Breast epithelium (tissue), 4 donors: ENCODE measurements around the gene CHURC1. TPM values are rescaled to one million over a fixed set of nuclear protein-coding genes. Genes with fewer than 3 reads are reported as not detected.
A peak's percentile ranks its signal among the peaks of the same experiment; 100 is the strongest.

Experiments used
- DNase-seq, 2 donors: peaks; one replicate each; pipeline ENCODE4 v3.0.0-alpha.2; 2019; ENCODE audit warnings: low spot score in 2 of 2
- H3K27ac ChIP-seq, 2 donors: fragments of 200-600 bp; sonication (generic) in 1 of 2; one replicate each; pipeline ENCODE4 v1.5.1; 2016 to 2019; ENCODE audit warnings: mild to moderate bottlenecking in 1 of 2
- H3K27me3 ChIP-seq, 2 donors: fragments of 200-600 bp; sonication (generic) in 1 of 2; one replicate each; pipeline versions ENCODE4 v1.5.1 to v1.6.0; 2017 to 2019; ENCODE audit warnings: control low read depth in 1 of 2, mild to moderate bottlenecking in 1 of 2
- H3K36me3 ChIP-seq: fragments of 200-600 bp; one replicate; pipeline ENCODE4 v1.5.1; 2019
- H3K4me1 ChIP-seq, 2 donors: fragments of 200-600 bp; sonication (generic); one replicate each; pipeline ENCODE4 v1.5.1; 2016 to 2019; ENCODE audit warnings: control low read depth in 1 of 2
- H3K4me3 ChIP-seq, 3 donors: fragments of 200-600 bp; sonication (generic); 1 replicate in 2 of 3; 2 replicates in 1 of 3; pipeline ENCODE4 v1.5.1; 2016 to 2019; ENCODE audit warnings: mild to moderate bottlenecking in 3 of 3, moderate library complexity in 2 of 3
- H3K9me3 ChIP-seq, 2 donors: fragments of 200-600 bp; sonication (generic) in 1 of 2; one replicate each; pipeline ENCODE4 v1.5.1; 2016 to 2019; ENCODE audit warnings: control low read depth in 1 of 2
- POLR2A ChIP-seq: fragments of 450-650 bp; IDR thresholded peaks from one replicate; pipeline ENCODE4 v1.6.1; 2016; ENCODE audit warnings: antibody characterized with exemption, mild to moderate bottlenecking, moderate library complexity
- POLR2AphosphoS5 ChIP-seq, 3 donors: sonication (generic); formaldehyde crosslinking; IDR thresholded peaks; one replicate each; pipeline ENCODE4 v1.6.1; 2017; ENCODE audit warnings: antibody characterized with exemption in 3 of 3
- intact Hi-C: fragments of 100-400 bp; cut with DNase I; formaldehyde crosslinking; loops from one replicate; pipeline ENCODE4 v1.15.1; 2023; ENCODE audit warnings: low total_unique reads
- total RNA-seq, 3 donors: library from RNA; depleted of rRNA; stranded (reverse); fragments of >200 nt; gene quantifications; one replicate each; pipeline ENCODE4 v1.1.0, GENCODE V29; 2016
- TF ChIP-seq, protein P1 (sequence below), 3 donors: fragments of 450-650 bp; IDR thresholded peaks; one replicate each; pipeline ENCODE4 v1.5.1; 2016 to 2017; ENCODE audit warnings: antibody characterized with exemption in 3 of 3, mild to moderate bottlenecking in 3 of 3, moderate library complexity in 3 of 3

CHURC1 gene
- total RNA-seq, 3 donors from 2014 or later, result 85.6 to 122 (median 102) TPM

DNA sequence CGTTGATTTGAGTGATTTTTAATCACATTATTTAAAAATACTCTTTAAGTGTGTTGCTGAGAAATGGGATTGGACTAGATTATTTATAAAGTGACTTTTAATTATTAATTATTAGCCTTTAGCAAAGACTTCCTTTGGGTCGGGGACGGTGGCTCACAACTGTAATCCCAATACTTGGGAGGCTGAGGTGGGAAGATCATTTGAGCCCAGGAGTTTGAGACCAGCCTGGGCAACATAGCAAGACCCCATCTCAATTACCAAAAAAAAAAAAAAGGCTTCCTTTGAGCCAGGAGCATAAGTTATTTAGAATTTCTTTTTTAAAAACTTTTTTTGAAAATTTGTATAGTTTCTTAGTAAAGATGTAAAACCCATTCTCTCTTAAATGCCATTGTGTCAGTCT is 8.8 kb downstream of the CHURC1 start:
- DNase-seq, result no peak
- intact Hi-C loops, result no loop called here
- Histone ChIP-seq H3K4me1 (no peaks in the 10 kb centered on the region), H3K9me3 (no peaks in the 10 kb centered on the region), H3K27me3 (no peaks in the 10 kb centered on the region), H3K27ac (no peak overlapping the region), H3K36me3 (no peaks in the 10 kb centered on the region), H3K4me3 (no peak overlapping the region)
- TF ChIP-seq, protein P1, sequence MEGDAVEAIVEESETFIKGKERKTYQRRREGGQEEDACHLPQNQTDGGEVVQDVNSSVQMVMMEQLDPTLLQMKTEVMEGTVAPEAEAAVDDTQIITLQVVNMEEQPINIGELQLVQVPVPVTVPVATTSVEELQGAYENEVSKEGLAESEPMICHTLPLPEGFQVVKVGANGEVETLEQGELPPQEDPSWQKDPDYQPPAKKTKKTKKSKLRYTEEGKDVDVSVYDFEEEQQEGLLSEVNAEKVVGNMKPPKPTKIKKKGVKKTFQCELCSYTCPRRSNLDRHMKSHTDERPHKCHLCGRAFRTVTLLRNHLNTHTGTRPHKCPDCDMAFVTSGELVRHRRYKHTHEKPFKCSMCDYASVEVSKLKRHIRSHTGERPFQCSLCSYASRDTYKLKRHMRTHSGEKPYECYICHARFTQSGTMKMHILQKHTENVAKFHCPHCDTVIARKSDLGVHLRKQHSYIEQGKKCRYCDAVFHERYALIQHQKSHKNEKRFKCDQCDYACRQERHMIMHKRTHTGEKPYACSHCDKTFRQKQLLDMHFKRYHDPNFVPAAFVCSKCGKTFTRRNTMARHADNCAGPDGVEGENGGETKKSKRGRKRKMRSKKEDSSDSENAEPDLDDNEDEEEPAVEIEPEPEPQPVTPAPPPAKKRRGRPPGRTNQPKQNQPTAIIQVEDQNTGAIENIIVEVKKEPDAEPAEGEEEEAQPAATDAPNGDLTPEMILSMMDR (IDR thresholded peaks at IDR 0.05), result no peak
- no peak for TF ChIP-seq POLR2AphosphoS5 (IDR thresholded peaks at IDR 0.05)
- TF ChIP-seq POLR2A, result no peak

GRCh38 chr14:64926398-64926995 is 12.2 kb downstream of the CHURC1 start:
- Histone ChIP-seq H3K9me3 (no peaks in the 10 kb centered on the region), H3K27me3 (no peaks in the 10 kb centered on the region), H3K4me3 (no peak overlapping the region), H3K27ac (no peak overlapping the region), H3K36me3 (no peaks in the 10 kb centered on the region), H3K4me1 (no peaks in the 10 kb centered on the region)
- TF ChIP-seq POLR2A, result no peak
- TF ChIP-seq POLR2AphosphoS5 (IDR thresholded peaks at IDR 0.05), result no peak
- TF ChIP-seq, protein P1 (IDR thresholded peaks at IDR 0.05), result no peak
- intact Hi-C loops, result no loop called here
- DNase-seq, result no peak

GRCh38 chr14:64927031-64927430 is 12.8 kb downstream of the CHURC1 start:
- intact Hi-C loops, result no loop called here
- TF ChIP-seq POLR2A, result no peak
- TF ChIP-seq POLR2AphosphoS5 (IDR thresholded peaks at IDR 0.05), result no peak
- TF ChIP-seq, protein P1 (IDR thresholded peaks at IDR 0.05), result no peak
- Histone ChIP-seq H3K36me3 (no peaks in the 10 kb centered on the region), H3K27ac (no peak overlapping the region), H3K4me3 (no peak overlapping the region), H3K27me3 (no peaks in the 10 kb centered on the region), H3K9me3 (no peaks in the 10 kb centered on the region), H3K4me1 (no peaks in the 10 kb centered on the region)
- DNase-seq, result no peak

DNA sequence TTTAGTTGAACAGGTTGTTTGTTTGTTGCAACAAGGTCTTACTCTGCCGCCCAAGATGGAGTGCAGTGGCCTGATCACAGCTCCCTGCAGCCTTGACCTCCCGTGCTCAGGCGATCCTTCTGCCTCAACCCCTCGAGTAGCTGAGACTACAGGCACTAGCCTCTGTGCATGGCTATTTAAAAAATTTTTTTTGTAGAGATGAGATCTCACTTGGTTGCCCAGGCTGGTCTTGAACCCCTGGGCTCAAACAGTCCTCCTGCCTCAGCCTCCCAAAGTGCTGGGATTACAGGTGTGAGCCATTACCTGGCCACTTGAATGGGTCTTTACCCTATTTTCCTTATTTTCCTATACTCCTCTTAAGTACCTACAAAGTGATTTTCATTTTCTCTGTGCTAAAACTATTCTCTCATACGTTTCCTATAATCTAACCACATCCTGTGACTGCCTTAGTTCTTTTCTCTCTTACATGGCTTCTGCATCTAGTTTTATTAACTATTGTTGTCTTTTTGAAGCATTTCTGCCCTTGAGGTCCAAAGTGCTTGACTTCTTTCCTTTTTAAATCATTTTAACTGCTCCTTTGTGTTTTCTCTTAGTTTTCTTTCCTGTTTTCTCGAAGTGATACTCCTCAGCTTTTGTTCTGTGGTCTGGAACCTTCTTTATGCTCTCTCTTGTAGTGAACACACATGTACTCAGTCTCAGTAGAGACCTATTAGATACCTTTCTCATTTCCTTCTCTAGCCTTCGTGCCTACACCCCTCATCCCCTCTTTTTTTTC is 14.2 kb downstream of the CHURC1 start:
- Histone ChIP-seq H3K9me3 (no peaks in the 10 kb centered on the region), H3K36me3 (no peaks in the 10 kb centered on the region), H3K27me3 (no peaks in the 10 kb centered on the region), H3K4me3 (no peak overlapping the region), H3K27ac (no peak overlapping the region), H3K4me1 (no peaks in the 10 kb centered on the region)
- DNase-seq, result no peak
- TF ChIP-seq POLR2A (no peak), POLR2AphosphoS5 (IDR thresholded peaks at IDR 0.05) (no peak)
- TF ChIP-seq, protein P1 (IDR thresholded peaks at IDR 0.05), result no peak
- intact Hi-C loops, result no loop called here

DNA sequence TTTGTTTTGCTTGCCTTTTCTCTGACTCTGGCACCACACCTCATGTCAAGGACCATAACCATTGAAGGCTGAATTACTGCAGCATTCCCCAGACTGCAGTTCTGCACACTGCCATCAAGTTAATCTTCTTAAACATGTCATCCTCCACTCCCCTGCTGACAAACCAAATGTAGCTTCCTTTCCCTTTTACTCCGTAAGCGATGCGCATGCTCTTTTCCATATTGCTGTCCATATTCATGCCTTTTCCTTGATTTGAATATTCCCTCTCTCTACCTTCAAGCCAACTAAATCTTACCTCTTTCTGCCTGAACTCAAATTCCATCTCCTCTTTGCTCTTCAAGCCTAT is 14.7 kb downstream of the CHURC1 start:
- no peak overlapping the region for H3K4me3 ChIP-seq
- intact Hi-C loops, result no loop called here
- H3K27ac ChIP-seq, result peak overlapping the region; percentile 24 to 61
- H3K27me3 ChIP-seq, result no peaks in the 10 kb centered on the region
- TF ChIP-seq POLR2A (no peak), POLR2AphosphoS5 (IDR thresholded peaks at IDR 0.05) (no peak)
- TF ChIP-seq, protein P1 (IDR thresholded peaks at IDR 0.05), result no peak
- H3K36me3 ChIP-seq, result no peaks in the 10 kb centered on the region
- no peak for DNase-seq
- H3K4me1 ChIP-seq, result no peaks in the 10 kb centered on the region
- no peaks in the 10 kb centered on the region for H3K9me3 ChIP-seq
